K562 (cell line): ENCODE data around the gene JPH3. TPM values are rescaled to one million over a fixed set of nuclear protein-coding genes. Genes with fewer than 3 reads are reported as not detected.

ENCODE experiments used
- CBFA2T3 ChIP-seq: fragments of 450-650 bp; IDR thresholded peaks from 2 replicates; pipeline ENCODE4 v1.6.1; 2017
- CBFB ChIP-seq: sonication (generic); formaldehyde crosslinking; IDR thresholded peaks from 2 replicates; pipeline ENCODE4 v1.4.0; 2020; ENCODE audit warnings: mild to moderate bottlenecking, missing genetic modification reagents
- CCAR2 ChIP-seq: fragments of 200-400 bp; formaldehyde crosslinking; IDR thresholded peaks from 2 replicates; pipeline ENCODE4 v1.6.1; 2017; ENCODE audit warnings: mild to moderate bottlenecking, low read depth, low read length
- DPF2 ChIP-seq: fragments of 450-650 bp; IDR thresholded peaks from 2 replicates; pipeline ENCODE4 v1.6.1; 2016
- FOXK2 ChIP-seq, 2 experiments: fragments of 450-650 bp; IDR thresholded peaks in 1 of 2; conservative IDR thresholded peaks in 1 of 2; 2 replicates each; pipeline ENCODE4 v1.6.1; 2016; ENCODE audit warnings: low read depth in 2 of 2, mild to moderate bottlenecking in 1 of 2
- HDAC2 ChIP-seq: fragments of 450-650 bp; IDR thresholded peaks from 2 replicates; pipeline ENCODE4 v1.6.1; 2016; ENCODE audit warnings: mild to moderate bottlenecking
- HES1 ChIP-seq: fragments of 450-650 bp; IDR thresholded peaks from 2 replicates; pipeline ENCODE4 v1.6.1; 2016; ENCODE audit warnings: low read depth, mild to moderate bottlenecking, moderate library complexity
- HINFP ChIP-seq: fragments of 450-650 bp; conservative IDR thresholded peaks from 2 replicates; pipeline ENCODE4 v1.6.1; 2016; ENCODE audit warnings: missing genetic modification characterization, low read depth, mild to moderate bottlenecking, control low read depth, missing compliant biosample characterization
- HNRNPL ChIP-seq: fragments of 200-400 bp; formaldehyde crosslinking; IDR thresholded peaks from 2 replicates; pipeline ENCODE4 v1.6.1; 2017; ENCODE audit warnings: low read depth, mild to moderate bottlenecking, low read length
- JUN ChIP-seq, 2 experiments: sonication (generic) in 1 of 2; formaldehyde crosslinking in 1 of 2; IDR thresholded peaks; 2 replicates each; pipeline versions ENCODE4 v1.6.1 to v1.8.0; 2012 to 2022; ENCODE audit warnings: borderline replicate concordance in 2 of 2, mild to moderate bottlenecking in 2 of 2, improper control_type of control experiment in 1 of 2, low read depth in 1 of 2, low read length in 1 of 2, missing genetic modification reagents in 1 of 2
- KAT2B ChIP-seq: IDR thresholded peaks from one replicate; pipeline ENCODE4 v1.6.1; 2012; ENCODE audit warnings: low read depth, mild to moderate bottlenecking, control low read depth, inconsistent platforms, low read length, moderate library complexity
- KDM1A ChIP-seq, 2 experiments: fragments of 450-650 bp; IDR thresholded peaks; 2 replicates each; pipeline ENCODE4 v1.6.1; 2016; ENCODE audit warnings: mild to moderate bottlenecking in 2 of 2
- KLF10 ChIP-seq: fragments of 250-450 bp; sonication (Bioruptor Pico); IDR thresholded peaks from 2 replicates; pipeline ENCODE4 v1.6.1; 2021; ENCODE audit warnings: matching md5 sums
- MEIS2 ChIP-seq: fragments of 450-650 bp; IDR thresholded peaks from 2 replicates; pipeline ENCODE4 v1.6.1; 2014; ENCODE audit warnings: mild to moderate bottlenecking; ENCODE audit not compliant: partially characterized antibody
- MTA1 ChIP-seq: fragments of 450-650 bp; IDR thresholded peaks from 2 replicates; pipeline ENCODE4 v1.6.1; 2017; ENCODE audit warnings: borderline replicate concordance
- NEUROD1 ChIP-seq: fragments of 150-350 bp; IDR thresholded peaks from 2 replicates; pipeline ENCODE4 v1.6.1; 2014; ENCODE audit warnings: borderline replicate concordance, low read length, low read depth; ENCODE audit not compliant: partially characterized antibody
- SMAD4 ChIP-seq: fragments of 250-450 bp; sonication (Bioruptor Pico); conservative IDR thresholded peaks from 2 replicates; pipeline ENCODE4 v1.8.0; 2021; ENCODE audit warnings: inconsistent platforms, mild to moderate bottlenecking, moderate library complexity
- SMARCA5 ChIP-seq: fragments of 450-650 bp; IDR thresholded peaks from 2 replicates; pipeline ENCODE4 v1.6.1; 2016
- TAF9B ChIP-seq: fragments of 450-650 bp; IDR thresholded peaks from 2 replicates; pipeline ENCODE4 v1.6.1; 2018; ENCODE audit warnings: mild to moderate bottlenecking; ENCODE audit not compliant: partially characterized antibody
- ZBTB43 ChIP-seq: sonication (generic); formaldehyde crosslinking; IDR thresholded peaks from 2 replicates; pipeline ENCODE4 v1.8.0; 2023; ENCODE audit warnings: mild to moderate bottlenecking, missing genetic modification reagents
- ZNF436 ChIP-seq: fragments of 250-450, 450-650 bp; sonication (Bioruptor Pico); formaldehyde crosslinking; IDR thresholded peaks from 2 replicates; pipeline ENCODE4 v1.7.0; 2020; ENCODE audit warnings: mild to moderate bottlenecking
- ZNF518B ChIP-seq: fragments of 250-450 bp; sonication (Bioruptor Pico); IDR thresholded peaks from 2 replicates; pipeline ENCODE4 v1.5.0; 2021; ENCODE audit warnings: mild to moderate bottlenecking, moderate library complexity
- ZNF77 ChIP-seq: fragments of 250-450 bp; sonication (Bioruptor Pico); IDR thresholded peaks from 2 replicates; pipeline ENCODE4 v1.5.0; 2020
- polyA plus RNA-seq, 8 experiments: library from polyadenylated mRNA; depleted of rRNA in 4 of 8; stranded (reverse) in 5 of 8; unstranded in 3 of 8; fragments of >200 nt; fragmentation: Nextera tagmentation in 2 of 8; fragmentation: Illumina TruSeq in 1 of 8; extraction: Ambion mirVana in 2 of 8; extraction: Trizol in 1 of 8; gene quantifications; 2 replicates each; pipeline versions ENCODE4 v1.2.1 to v1.2.3, GENCODE V29; 2011 to 2014; ENCODE audit warnings: inconsistent platforms in 1 of 8, missing spikeins in 1 of 8
- total RNA-seq, 7 experiments: library from RNA; depleted of rRNA in 6 of 7; stranded (reverse); fragments of >200 nt in 6 of 7; fragmentation: Illumina TruSeq in 2 of 7; extraction: Trizol in 2 of 7; gene quantifications; 2 replicates each; pipeline versions ENCODE4 v1.2.1 to v1.2.3, GENCODE V29; 2011 to 2021; ENCODE audit warnings: low replicate concordance in 1 of 7

The JPH3 gene
- total and polyA plus RNA-seq, 9 of the 15 experiments (the other 6 are each of a cell fraction or from before 2014, with no cell fraction given), result 0.01 TPM; not detected in 8

- TF ChIP-seq ZNF518B (no peak), HINFP (tag) (no peak), HDAC2 (peak; percentile 44; the same call in 1 of the 2 replicates), MTA1 (no peak), TAF9B (peak; percentile 63), SMARCA5 (no peak), ZNF436 (CRISPR knock-in tag) (no peak), SMAD4 (CRISPR knock-in tag) (peak; percentile 62; the same call in 1 of the 2 replicates), NEUROD1 (no peak), HNRNPL (no peak), JUN (IDR thresholded peaks at IDR 0.05; ENCODE audit: borderline replicate concordance, low read depth, low read length) (peak; percentile 28; the same call in 1 of the 2 replicates), JUN (CRISPR knock-in tag; IDR thresholded peaks at IDR 0.05; ENCODE audit: borderline replicate concordance) (no peak), KAT2B (no peak), DPF2 (peak; percentile 19; the same call in 1 of the 2 replicates), CBFB (CRISPR knock-in tag) (no peak), MEIS2 (peak; percentile 20), ZNF77 (CRISPR knock-in tag) (no peak), KDM1A (IDR thresholded peaks at IDR 0.05) (0 out of 4 replicates have a peak, but pooled peaks of 1 of the 2 experiments have one; percentile 16), FOXK2 (conservative IDR thresholded peaks at IDR 0.05 in 1 of 2, IDR thresholded peaks at IDR 0.05 in 1 of 2; ENCODE audit: low read depth in 2 of 2) (peak; percentile 21 to 53; a peak in 2 of 4 replicates), CBFA2T3 (peak; percentile 73), CCAR2 (no peak), KLF10 (no peak), ZBTB43 (CRISPR knock-in tag) (no peak), HES1 (peak; percentile 93)
These were observed 120.9 kb downstream of the JPH3 start (continued) for GRCh38 chr16:87723226-87723623.
